GM12864 (cell line): ENCODE results near the gene ALG2.

Experiments
- DNase-seq: peaks from one replicate; pipeline ENCODE4 v3.0.0-alpha.2; 2011; ENCODE audit warnings: low read depth
- H3K4me3 ChIP-seq: 2 replicates; pipeline ENCODE4 v1.5.1; 2011; ENCODE audit warnings: mild to moderate bottlenecking, low read depth, low read length, control low read depth
- TF ChIP-seq, protein P1 (sequence below): IDR thresholded peaks from 2 replicates; pipeline ENCODE4 v1.5.1; 2011; ENCODE audit warnings: low read depth, mild to moderate bottlenecking, moderate library complexity, low read length, control low read depth, inconsistent platforms; ENCODE audit errors: missing control alignments

The ALG2 gene, protein sequence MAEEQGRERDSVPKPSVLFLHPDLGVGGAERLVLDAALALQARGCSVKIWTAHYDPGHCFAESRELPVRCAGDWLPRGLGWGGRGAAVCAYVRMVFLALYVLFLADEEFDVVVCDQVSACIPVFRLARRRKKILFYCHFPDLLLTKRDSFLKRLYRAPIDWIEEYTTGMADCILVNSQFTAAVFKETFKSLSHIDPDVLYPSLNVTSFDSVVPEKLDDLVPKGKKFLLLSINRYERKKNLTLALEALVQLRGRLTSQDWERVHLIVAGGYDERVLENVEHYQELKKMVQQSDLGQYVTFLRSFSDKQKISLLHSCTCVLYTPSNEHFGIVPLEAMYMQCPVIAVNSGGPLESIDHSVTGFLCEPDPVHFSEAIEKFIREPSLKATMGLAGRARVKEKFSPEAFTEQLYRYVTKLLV

DNA sequence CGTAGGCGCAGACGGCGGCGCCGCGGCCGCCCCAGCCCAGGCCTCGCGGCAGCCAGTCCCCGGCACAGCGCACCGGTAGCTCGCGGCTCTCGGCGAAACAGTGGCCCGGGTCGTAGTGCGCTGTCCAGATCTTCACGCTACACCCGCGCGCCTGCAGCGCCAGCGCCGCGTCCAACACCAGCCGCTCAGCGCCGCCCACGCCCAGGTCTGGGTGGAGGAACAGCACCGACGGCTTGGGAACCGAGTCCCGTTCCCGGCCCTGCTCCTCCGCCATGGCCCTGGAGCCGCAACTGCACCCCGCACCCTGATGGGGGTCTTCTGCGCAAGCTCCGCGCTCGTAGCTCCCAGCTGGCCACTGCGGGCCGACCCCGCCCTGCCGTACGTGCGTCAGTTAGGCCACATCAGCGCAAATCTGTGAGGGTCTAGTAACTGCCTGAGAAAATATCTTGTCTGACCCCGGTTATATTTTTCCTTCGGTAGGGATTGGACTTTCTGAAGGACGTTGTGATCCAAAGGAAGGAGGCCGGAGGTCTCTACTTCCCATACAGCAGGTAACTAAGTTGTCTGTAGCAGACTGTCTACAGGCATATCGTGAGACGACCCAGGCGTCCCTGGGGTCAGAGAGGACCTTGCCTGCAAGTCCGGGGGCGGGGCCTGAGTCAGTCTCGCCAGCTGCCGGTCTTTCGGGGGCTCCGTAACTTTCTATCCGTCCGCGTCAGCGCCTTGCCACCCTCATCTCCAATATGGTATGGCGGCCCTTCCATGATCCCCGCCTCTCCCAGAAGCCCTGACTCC is at the start of gene ALG2, which contains the start of gene SEC61B:
TSS of gene ALG2 (minus strand) at position 322 of the 795 bp plus-strand sequence. CDS start at position 274, 48 bp downstream.
TSS of gene SEC61B (plus strand) at position 662 of the 795 bp plus-strand sequence. CDS start at position 744, 82 bp downstream.
- peak; percentile 85 for DNase-seq
- H3K4me3 ChIP-seq, result peak within 1 kb of the TSS; percentile 86

DNA sequence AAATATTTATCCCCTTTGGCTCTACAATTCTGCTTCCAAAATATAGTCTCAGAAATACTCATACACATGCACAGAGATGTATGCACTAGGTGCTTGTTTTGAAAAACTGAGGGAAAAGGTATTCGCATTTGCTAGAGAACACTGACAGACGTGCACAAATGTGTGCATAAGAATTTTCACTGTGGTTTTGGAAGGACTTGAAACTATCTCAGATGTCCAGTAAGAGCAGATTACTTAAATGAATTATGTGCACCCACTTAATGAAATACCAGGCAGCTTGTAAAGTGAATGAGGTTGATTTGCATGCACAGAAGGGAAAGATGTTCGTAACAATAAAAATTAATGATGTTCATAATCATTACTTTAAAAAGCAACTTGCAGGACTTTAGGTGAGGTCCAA is 48.7 kb upstream of the ALG2 start:
- no peak for DNase-seq
- TF ChIP-seq, protein P1, sequence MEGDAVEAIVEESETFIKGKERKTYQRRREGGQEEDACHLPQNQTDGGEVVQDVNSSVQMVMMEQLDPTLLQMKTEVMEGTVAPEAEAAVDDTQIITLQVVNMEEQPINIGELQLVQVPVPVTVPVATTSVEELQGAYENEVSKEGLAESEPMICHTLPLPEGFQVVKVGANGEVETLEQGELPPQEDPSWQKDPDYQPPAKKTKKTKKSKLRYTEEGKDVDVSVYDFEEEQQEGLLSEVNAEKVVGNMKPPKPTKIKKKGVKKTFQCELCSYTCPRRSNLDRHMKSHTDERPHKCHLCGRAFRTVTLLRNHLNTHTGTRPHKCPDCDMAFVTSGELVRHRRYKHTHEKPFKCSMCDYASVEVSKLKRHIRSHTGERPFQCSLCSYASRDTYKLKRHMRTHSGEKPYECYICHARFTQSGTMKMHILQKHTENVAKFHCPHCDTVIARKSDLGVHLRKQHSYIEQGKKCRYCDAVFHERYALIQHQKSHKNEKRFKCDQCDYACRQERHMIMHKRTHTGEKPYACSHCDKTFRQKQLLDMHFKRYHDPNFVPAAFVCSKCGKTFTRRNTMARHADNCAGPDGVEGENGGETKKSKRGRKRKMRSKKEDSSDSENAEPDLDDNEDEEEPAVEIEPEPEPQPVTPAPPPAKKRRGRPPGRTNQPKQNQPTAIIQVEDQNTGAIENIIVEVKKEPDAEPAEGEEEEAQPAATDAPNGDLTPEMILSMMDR, result no peak
- H3K4me3 ChIP-seq, result no peak overlapping the region

More for the DNA sequence above, at the start of gene ALG2, which contains the start of gene SEC61B:
- TF ChIP-seq, protein P1, result no peak

DNA sequence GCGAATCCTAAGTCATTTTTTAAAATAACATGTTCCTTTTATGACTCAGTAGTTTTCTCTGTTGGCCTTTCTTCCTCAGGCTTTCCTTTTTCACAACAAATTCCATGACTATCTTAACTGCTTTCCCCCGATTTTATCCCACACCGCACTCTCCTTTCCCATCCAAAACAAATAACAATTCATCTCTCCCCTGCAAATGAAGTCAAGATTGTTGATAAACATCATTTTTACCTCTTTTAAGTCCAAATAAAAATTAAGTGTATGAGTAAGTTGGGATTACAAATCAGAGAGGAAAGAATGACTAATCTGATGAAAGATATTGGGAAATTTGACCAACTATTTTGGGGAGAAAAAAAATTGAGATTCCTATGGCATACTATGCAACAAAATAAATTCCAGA is 47.7 kb upstream of the ALG2 start:
- DNase-seq, result no peak
- TF ChIP-seq, protein P1, result no peak
- no peak overlapping the region for H3K4me3 ChIP-seq

DNA sequence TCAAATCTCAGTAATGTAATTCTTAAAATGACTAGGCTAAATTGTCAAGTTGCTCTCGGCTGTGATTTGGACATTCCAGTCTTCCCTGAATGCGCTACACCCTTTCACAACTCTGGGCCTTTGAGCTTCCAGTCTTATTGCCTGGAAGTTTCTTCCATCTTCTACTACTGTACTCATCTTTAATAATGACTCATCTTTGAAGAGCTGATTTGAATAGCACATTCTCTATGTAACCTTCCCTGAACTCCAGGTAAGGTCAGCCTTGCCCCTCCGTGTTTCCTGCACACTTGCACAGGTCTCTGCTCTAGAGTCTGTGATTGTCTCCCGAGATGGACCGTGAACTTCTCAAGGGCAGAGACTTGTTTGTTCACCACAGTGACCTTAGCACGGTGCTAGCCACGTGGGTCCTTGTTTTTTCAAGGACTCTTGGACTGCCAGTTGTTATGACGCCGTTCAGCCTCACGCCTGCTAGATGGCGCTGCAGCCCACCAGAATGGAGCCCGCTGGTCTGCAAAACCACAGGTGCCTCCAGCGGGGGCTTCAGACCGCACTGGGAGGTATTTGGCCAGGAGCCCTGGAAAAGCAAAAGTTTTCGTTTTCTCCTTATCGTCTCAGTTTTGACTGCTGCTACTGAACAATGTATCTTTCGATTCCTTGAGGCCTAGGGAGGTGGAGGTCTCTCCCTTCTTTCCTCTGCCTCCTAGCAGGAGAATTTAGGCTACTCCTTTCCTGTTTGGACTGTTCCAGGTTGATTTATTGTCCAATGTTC is 44.7 kb upstream of the ALG2 start:
- no peak overlapping the region; the same call in 1 of the 2 replicates for H3K4me3 ChIP-seq
- DNase-seq, result peak; percentile 46
- TF ChIP-seq, protein P1, result peak; percentile 91

DNA sequence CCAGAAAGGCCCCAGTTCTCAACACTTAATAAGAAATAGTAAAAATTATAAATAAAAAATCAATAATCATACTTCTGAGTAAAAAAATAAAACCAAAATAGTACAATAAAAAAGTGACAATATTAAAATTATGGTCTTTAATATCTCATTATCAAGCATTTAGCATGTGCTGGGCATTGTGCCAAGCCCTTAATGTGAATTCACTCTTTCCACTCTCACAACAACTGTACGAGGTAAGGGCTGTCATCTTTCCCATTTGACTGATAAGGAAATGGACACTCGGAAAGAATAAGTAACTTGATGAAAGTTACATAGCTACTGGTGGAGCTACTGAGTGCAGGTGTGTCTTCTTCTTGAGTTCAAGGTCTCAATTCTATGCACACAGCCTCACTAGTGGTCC is 43.9 kb upstream of the ALG2 start:
- H3K4me3 ChIP-seq, result no peak overlapping the region
- TF ChIP-seq, protein P1, result no peak
- no peak for DNase-seq

DNA sequence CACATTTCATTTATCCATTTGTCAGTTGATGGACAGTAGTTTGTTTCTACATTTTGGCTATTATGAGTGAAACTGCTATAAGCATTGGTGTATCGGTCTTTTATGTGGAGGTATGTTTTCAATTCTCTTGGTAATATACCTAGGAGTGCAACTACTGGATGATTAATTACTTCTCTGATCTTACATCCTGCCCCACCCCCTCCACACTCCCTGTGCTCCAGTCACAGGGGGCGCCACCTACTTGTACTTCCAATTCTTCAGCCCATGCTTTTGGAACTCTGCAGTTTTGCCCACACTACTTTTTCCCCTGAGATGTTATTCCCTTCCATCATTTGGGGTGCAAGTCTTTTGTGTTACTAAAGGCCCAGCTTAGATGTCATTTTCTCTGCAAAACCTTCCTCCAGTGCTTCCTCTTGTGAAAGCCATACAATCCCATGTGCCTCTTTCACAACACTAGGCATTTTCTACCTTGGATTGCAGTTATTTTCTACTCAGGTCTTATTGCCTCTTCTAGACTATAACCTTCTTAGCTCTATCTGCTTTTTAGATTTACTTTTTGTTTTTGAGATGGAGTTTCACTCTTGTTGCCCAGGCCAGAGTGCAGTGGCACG is 42.4 kb upstream of the ALG2 start:
- DNase-seq, result no peak
- no peak overlapping the region for H3K4me3 ChIP-seq
- TF ChIP-seq, protein P1, result peak; percentile 25
